ENCODE results near the gene ETV3.
"Not testable (repeated sequence)": the region's sequence is repeated elsewhere in the genome, so short reads cannot be mapped to it uniquely, and the experiment has no call there.

ETV3 gene

DNA sequence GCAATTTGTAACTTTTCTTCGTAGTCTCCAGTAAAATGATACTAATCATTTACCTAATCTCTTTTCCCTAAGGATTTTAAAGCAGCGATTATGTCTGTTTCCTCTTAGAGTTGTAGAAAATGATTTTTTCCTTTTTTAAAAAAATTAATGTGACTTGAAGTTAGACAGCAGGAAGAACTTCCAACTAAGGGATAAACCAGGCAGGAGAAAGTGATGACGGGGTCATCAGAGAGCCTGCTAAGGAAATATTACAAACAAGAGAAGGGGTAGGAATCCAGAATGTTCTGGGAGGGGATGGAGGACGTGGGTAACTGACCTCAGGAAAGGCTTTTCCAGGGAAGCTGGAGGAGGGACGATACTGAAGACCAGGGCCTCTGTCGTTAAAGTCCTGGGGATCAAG, 29.7 kb downstream of the ETV3 start:
- Histone ChIP-seq H3K9me3 (ENCODE audit: control insufficient read depth in 1 of 2, low read length in 2 of 2) (no peaks in the 10 kb centered on the region), H3K36me3 (ENCODE audit: control insufficient read depth in 1 of 2, insufficient read depth in 2 of 2, low read length in 2 of 2) (no peaks in the 10 kb centered on the region), H3K4me1 (ENCODE audit: control insufficient read depth in 1 of 2, insufficient read depth in 2 of 2, low read length in 2 of 2) (no peaks in the 10 kb centered on the region), H3K27ac (ENCODE audit: low read length) (no peak overlapping the region), H3K27me3 (ENCODE audit: low read depth, low read length) (no peaks in the 10 kb centered on the region), H3K4me3 (ENCODE audit: low read depth in 1 of 2, low read length in 2 of 2) (no peak overlapping the region)

DNA sequence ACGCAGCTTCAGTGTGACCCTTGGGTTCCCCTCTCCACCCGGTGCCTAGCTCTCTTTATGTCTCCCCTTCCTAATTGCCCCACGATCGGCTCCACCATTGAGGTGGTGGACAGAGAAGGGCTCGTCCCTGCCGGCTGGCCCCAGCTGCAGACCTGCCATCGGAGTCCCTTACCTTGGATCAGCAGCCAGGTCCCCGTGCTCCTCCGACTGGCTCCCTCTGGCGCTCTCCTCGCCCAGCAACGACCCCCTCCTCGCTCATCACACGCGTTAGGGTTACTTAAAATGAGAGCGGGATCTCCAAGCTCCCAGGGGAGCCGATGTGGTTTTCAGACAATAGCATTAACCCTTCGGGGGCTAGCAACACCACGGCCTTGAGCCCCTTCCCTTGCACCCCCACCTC, 30.5 kb downstream of the ETV3 start:
- Histone ChIP-seq H3K4me1 (ENCODE audit: control insufficient read depth in 1 of 2, insufficient read depth in 2 of 2, low read length in 2 of 2) (no peaks in the 10 kb centered on the region), H3K27me3 (ENCODE audit: low read depth, low read length) (no peaks in the 10 kb centered on the region), H3K9me3 (ENCODE audit: control insufficient read depth in 1 of 2, low read length in 2 of 2) (no peaks in the 10 kb centered on the region), H3K36me3 (ENCODE audit: control insufficient read depth in 1 of 2, insufficient read depth in 2 of 2, low read length in 2 of 2) (no peaks in the 10 kb centered on the region), H3K27ac (ENCODE audit: low read length) (no peak overlapping the region), H3K4me3 (ENCODE audit: low read depth in 1 of 2, low read length in 2 of 2) (no peak overlapping the region)

DNA sequence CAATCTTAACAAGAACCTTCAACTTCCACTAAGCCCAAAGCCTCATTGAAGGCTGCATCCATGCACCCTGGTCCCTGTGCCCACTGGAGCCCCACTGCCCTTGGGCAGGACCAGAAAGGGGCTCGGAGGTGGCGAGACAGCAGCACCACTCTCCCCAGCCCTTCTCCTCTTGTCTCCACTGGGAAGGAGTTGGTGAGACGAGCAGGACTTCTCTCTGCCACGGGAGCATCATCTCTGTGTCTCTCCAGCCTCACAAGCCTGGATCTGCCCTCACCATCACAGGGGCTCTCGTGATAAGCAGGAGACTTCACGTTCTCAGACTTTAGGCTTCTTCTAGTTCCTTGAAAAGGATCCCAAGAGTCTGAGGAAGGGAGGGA, 31.4 kb downstream of the ETV3 start:
- H3K9me3 ChIP-seq (ENCODE audit: control insufficient read depth in 1 of 2, low read length in 2 of 2) = no peaks in the 10 kb centered on the region
- H3K27ac ChIP-seq (ENCODE audit: low read length) = no peak overlapping the region
- H3K4me1 ChIP-seq (ENCODE audit: control insufficient read depth in 1 of 2, insufficient read depth in 2 of 2, low read length in 2 of 2) = no peaks in the 10 kb centered on the region
- H3K36me3 ChIP-seq (ENCODE audit: control insufficient read depth in 1 of 2, insufficient read depth in 2 of 2, low read length in 2 of 2) = no peaks in the 10 kb centered on the region
- no peak overlapping the region for H3K4me3 ChIP-seq (ENCODE audit: low read depth in 1 of 2, low read length in 2 of 2)
- H3K27me3 ChIP-seq (ENCODE audit: low read depth, low read length) = no peaks in the 10 kb centered on the region

DNA sequence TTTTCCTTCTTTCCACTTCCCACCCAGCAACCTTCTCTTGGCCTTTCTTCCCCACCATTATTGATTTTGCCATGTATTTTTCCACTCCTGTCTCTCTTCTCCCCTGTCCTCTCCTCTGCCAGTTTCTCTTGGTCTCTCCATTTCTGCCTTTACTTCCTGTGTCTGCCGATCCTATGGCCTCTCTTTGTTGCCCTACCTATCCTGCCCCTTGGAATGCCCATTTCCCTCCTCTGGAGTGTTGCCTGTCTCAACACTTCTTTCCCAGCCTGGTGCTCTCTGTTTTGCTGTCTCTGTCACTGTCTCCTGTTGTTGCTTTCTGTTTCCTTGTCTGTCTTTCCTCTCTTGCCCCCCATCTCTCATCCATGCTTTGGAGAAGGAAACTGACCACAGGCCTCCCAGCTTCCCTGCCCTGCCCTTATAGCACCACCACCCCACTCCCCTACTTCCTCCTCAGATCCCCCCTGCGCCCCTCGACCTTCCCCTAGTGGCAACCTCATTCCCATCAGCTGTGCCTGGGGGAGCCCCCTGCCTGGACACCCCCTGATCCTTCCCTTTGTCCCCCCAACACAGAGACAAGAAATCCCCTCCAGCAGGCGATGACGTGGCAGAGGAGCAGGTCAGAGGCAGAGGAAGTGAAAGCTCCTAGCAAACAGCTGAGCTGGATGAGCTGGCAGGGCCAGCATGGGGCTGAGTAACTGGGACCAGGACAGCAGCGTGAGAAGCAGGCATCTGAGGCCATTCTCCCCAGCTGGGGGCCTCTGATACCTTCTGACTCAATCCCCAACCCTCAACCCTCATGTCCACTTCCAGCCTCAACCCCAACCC, 32.0 kb downstream of the ETV3 start:
- no peaks in the 10 kb centered on the region for H3K4me1 ChIP-seq (ENCODE audit: control insufficient read depth in 1 of 2, insufficient read depth in 2 of 2, low read length in 2 of 2)
- no peaks in the 10 kb centered on the region for H3K9me3 ChIP-seq (ENCODE audit: control insufficient read depth in 1 of 2, low read length in 2 of 2)
- no peaks in the 10 kb centered on the region for H3K36me3 ChIP-seq (ENCODE audit: control insufficient read depth in 1 of 2, insufficient read depth in 2 of 2, low read length in 2 of 2)
- H3K27ac ChIP-seq (ENCODE audit: low read length) = no peak overlapping the region
- H3K4me3 ChIP-seq (ENCODE audit: low read depth in 1 of 2, low read length in 2 of 2) = no peak overlapping the region
- H3K27me3 ChIP-seq (ENCODE audit: low read depth, low read length) = no peaks in the 10 kb centered on the region

DNA sequence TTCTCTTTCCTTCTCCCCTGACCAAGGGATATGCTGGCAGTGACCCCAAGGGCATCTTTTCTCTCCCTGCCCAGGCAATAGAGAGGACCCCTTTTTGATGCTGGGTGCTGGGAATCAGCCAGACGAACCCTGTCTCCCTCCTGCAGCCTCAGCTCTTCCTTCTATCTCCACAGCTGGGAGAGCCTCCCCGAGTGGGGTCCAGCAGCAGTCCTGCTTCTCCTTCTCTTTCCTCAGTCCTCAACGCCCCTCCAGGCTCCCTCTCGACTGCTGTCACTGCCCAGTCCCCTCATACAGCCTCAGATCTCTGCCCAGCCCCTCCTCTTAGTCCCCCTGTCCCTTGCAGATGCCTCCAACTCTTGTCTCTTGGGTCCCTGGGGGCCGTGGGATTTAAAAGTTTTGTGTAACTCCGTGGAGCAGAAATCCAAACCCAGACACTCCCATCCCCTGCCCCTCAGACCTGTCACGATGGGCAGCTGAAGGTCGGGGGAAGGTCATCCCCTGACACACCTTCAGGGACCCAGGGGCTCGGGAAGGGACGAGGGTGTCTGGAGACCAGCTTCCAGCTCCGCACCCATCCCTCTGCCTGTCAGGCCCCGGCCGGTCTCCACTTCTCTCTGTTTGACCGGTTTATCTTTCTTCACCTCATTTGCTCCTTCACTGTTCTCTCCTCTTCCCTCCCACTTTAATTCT, 32.8 kb downstream of the ETV3 start:
- H3K27ac ChIP-seq (ENCODE audit: low read length) = no peak overlapping the region
- H3K4me1 ChIP-seq (ENCODE audit: control insufficient read depth in 1 of 2, insufficient read depth in 2 of 2, low read length in 2 of 2) = no peaks in the 10 kb centered on the region
- H3K4me3 ChIP-seq (ENCODE audit: low read depth in 1 of 2, low read length in 2 of 2) = no peak overlapping the region
- no peaks in the 10 kb centered on the region for H3K27me3 ChIP-seq (ENCODE audit: low read depth, low read length)
- no peaks in the 10 kb centered on the region for H3K36me3 ChIP-seq (ENCODE audit: control insufficient read depth in 1 of 2, insufficient read depth in 2 of 2, low read length in 2 of 2)
- no peaks in the 10 kb centered on the region for H3K9me3 ChIP-seq (ENCODE audit: control insufficient read depth in 1 of 2, low read length in 2 of 2)

DNA sequence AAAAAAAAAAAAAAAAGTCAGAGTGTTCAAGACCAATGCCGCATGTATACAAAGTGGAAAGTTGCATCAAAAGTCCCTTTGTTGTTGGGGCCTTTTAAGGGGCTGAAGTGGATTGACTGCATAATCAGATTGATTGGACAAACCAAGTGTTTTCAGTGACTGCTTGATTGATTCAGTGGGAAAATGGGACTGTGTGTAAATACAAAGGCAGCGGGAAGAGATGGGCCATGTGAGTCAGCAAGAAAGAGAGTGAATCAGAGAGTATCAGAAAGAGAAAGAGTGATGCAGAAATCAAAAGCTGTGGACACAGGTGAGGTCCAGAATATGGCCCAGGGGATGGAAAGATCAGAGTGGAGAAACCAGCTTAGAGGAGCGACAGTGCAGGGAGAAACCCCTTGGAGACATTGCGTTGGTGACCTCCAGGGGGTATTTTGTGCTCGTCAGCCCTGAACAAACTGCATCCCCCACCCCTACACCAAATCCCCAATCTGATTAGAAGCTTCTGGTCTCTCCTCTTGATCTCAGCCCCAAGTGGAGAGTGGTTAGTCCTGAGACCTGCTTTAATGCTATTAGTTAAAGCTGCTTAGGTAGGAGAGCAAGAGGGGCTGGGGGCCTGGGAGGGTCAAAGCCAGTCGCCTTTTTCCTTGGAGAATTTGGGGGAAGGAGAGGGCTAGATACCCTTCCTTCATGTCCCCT, 33.4 kb downstream of the ETV3 start:
- Histone ChIP-seq H3K27me3 (ENCODE audit: low read depth, low read length) (no peaks in the 10 kb centered on the region), H3K4me3 (ENCODE audit: low read depth in 1 of 2, low read length in 2 of 2) (no peak overlapping the region), H3K36me3 (ENCODE audit: control insufficient read depth in 1 of 2, insufficient read depth in 2 of 2, low read length in 2 of 2) (no peaks in the 10 kb centered on the region)

DNA sequence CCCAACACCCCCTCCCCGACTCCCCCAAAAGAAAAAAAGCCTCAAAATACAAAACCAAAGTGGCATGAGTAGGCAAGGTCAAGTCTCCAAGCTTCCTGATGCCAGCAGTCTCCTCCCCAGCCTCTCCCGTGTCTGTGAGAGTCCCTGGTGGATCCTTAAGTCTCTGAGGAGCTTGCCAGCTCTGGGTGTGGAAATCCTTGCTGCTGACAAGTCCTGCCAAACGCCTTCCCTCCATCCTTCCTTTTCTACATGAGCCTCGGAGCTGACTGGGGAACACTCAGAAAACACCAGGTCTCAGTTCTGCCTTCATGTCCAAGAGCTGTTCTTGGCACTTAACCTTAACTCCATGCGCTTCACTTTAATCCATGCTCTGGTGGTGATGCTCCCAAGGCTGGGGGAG, 34.9 kb downstream of the ETV3 start:
- H3K4me3 ChIP-seq (ENCODE audit: low read depth in 1 of 2, low read length in 2 of 2) = no peak overlapping the region
- H3K27ac ChIP-seq (ENCODE audit: low read length) = no peak overlapping the region
- H3K36me3 ChIP-seq (ENCODE audit: control insufficient read depth in 1 of 2, insufficient read depth in 2 of 2, low read length in 2 of 2) = no peaks in the 10 kb centered on the region
- H3K27me3 ChIP-seq (ENCODE audit: low read depth, low read length) = no peaks in the 10 kb centered on the region
- no peaks in the 10 kb centered on the region for H3K4me1 ChIP-seq (ENCODE audit: control insufficient read depth in 1 of 2, insufficient read depth in 2 of 2, low read length in 2 of 2)
- H3K9me3 ChIP-seq (ENCODE audit: control insufficient read depth in 1 of 2, low read length in 2 of 2) = no peaks in the 10 kb centered on the region

More for the DNA sequence above, 33.4 kb downstream of the ETV3 start:
- no peak overlapping the region for H3K27ac ChIP-seq (ENCODE audit: low read length)
- no peaks in the 10 kb centered on the region for H3K9me3 ChIP-seq (ENCODE audit: control insufficient read depth in 1 of 2, low read length in 2 of 2)
- H3K4me1 ChIP-seq (ENCODE audit: control insufficient read depth in 1 of 2, insufficient read depth in 2 of 2, low read length in 2 of 2) = no peaks in the 10 kb centered on the region

DNA sequence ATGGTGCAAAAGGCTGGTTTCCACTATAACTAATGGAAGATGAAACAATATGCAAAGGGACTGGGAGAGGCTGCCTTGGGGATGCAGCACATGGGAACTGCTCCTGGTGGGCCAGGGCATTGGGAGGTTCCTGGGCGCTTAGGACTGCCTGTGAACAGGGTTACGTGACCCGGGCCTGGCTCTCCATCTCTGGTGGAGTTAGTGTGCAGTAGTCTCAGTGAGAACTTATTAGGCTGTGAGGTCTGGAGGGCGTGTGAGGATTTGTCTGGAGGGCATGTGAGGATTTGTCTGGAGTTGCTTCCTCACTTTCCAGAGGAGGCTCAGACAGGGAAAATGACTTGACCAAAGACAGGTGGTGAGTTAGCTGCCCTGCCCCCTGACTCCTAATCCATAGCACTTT, 37.0 kb downstream of the ETV3 start:
- H3K4me1 ChIP-seq (ENCODE audit: control insufficient read depth in 1 of 2, insufficient read depth in 2 of 2, low read length in 2 of 2) = no peaks in the 10 kb centered on the region

DNA sequence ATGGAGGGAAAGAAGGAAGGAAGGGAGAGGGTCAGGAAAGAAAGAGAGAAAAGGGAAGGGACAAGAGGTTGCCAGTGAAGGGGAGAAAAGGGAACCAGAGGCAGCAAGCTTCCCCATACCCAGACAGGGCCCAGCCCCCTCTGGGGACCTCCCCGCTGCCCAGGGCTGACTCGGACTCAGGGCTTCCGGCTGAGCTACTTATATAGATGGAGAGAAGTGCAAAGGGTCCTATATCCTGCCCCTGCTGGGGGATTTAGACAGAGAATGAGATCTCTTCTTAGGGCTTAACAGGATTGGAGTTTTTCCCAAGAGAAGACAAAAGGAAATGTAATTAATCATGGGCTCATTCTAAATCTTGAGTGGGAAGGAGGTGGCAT, 38.6 kb downstream of the ETV3 start, which contains the start of gene ETV3L:
ETV3L (minus strand) TSS at position 176 of the 377 bp plus-strand sequence. CDS start 285 bp downstream, outside the sequence.
- no peaks in the 10 kb centered on the region for H3K36me3 ChIP-seq (ENCODE audit: control insufficient read depth in 1 of 2, insufficient read depth in 2 of 2, low read length in 2 of 2)
- H3K27ac ChIP-seq (ENCODE audit: low read length) = no peak within 1 kb of the TSS
- no peaks in the 10 kb centered on the region for H3K4me1 ChIP-seq (ENCODE audit: control insufficient read depth in 1 of 2, insufficient read depth in 2 of 2, low read length in 2 of 2)
- no peak within 1 kb of the TSS for H3K4me3 ChIP-seq (ENCODE audit: low read depth in 1 of 2, low read length in 2 of 2)
- H3K9me3 ChIP-seq (ENCODE audit: control insufficient read depth in 1 of 2, low read length in 2 of 2) = no peaks in the 10 kb centered on the region
- H3K27me3 ChIP-seq (ENCODE audit: low read depth, low read length) = no peaks in the 10 kb centered on the region

More for the DNA sequence above, 37.0 kb downstream of the ETV3 start:
- H3K27me3 ChIP-seq (ENCODE audit: low read depth, low read length) = no peaks in the 10 kb centered on the region
- H3K27ac ChIP-seq (ENCODE audit: low read length) = no peak overlapping the region
- H3K9me3 ChIP-seq (ENCODE audit: control insufficient read depth in 1 of 2, low read length in 2 of 2) = no peaks in the 10 kb centered on the region
- no peak overlapping the region for H3K4me3 ChIP-seq (ENCODE audit: low read depth in 1 of 2, low read length in 2 of 2)
- H3K36me3 ChIP-seq (ENCODE audit: control insufficient read depth in 1 of 2, insufficient read depth in 2 of 2, low read length in 2 of 2) = no peaks in the 10 kb centered on the region

DNA sequence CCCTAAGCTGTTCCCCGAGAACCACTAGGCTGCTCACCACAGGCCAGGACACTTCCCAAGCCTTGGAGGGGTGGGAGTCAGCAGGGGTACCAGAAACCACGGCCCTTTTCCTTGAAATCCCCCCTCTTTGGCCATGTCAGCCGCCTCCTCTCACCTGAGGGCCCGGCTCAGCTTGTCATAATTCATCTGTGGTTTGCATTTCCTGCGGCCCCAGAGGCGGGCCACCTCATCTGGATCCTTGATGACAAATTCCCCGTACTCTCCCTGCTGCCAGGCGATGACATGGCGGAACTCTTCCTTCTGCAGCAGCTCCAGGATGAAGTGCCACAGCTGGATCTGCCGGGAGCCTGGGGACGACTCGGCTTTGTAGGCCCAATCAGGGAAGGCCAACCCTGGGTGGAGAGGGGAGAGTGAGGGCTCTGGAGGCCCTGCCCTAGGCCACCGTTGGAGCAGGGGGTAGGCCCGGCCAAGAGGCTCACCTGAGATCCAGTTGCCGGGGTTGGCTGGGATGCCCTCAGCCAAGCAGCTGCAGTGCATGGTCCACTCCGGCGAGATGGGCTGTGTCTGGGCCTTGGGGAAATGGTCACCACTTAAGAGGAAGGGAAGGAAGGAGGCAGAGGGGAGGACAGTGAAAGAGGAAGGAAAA, 39.1 kb downstream of the ETV3 start:
- H3K9me3 ChIP-seq (ENCODE audit: control insufficient read depth in 1 of 2, low read length in 2 of 2); H3K4me1 ChIP-seq (ENCODE audit: control insufficient read depth in 1 of 2, insufficient read depth in 2 of 2, low read length in 2 of 2); H3K27ac ChIP-seq (ENCODE audit: low read length): not testable (repeated sequence)

DNA sequence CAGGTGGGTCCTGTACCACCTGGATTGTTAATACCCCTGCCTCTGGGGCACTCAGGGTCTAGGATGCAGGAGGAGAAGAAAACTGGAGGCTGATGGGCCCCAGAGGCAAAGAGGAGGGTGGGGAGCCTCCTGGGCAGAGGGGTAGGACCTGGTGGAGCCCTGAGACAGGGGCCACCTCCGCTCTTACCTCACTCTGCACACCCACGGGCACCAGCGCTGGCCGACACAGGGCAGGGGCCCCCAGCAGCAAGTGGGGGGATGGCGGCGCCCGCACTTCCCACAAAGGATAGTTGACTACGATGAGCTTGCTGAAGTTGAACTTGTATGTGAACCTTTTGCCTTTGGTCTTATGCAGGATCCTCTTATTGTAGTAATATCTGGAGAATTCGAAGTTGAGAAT, 39.7 kb downstream of the ETV3 start:
- H3K27ac ChIP-seq (ENCODE audit: low read length) = no peak overlapping the region
- no peak overlapping the region for H3K4me3 ChIP-seq (ENCODE audit: low read depth in 1 of 2, low read length in 2 of 2)
- H3K9me3 ChIP-seq (ENCODE audit: control insufficient read depth in 1 of 2, low read length in 2 of 2) = no peaks in the 10 kb centered on the region
- no peaks in the 10 kb centered on the region for H3K27me3 ChIP-seq (ENCODE audit: low read depth, low read length)
- H3K36me3 ChIP-seq (ENCODE audit: control insufficient read depth in 1 of 2, insufficient read depth in 2 of 2, low read length in 2 of 2) = no peaks in the 10 kb centered on the region
- H3K4me1 ChIP-seq (ENCODE audit: control insufficient read depth in 1 of 2, insufficient read depth in 2 of 2, low read length in 2 of 2) = no peaks in the 10 kb centered on the region

More for the DNA sequence above, 39.1 kb downstream of the ETV3 start:
- H3K36me3 ChIP-seq (ENCODE audit: control insufficient read depth in 1 of 2, insufficient read depth in 2 of 2, low read length in 2 of 2); H3K27me3 ChIP-seq (ENCODE audit: low read depth, low read length); H3K4me3 ChIP-seq (ENCODE audit: low read depth in 1 of 2, low read length in 2 of 2): not testable (repeated sequence)
